CD4-positive, alpha-beta T cell treated with Interferon gamma for 1 hour (primary cell): Measurements from ENCODE around the gene DDTL.
"Not testable (repeated sequence)": the region's sequence is repeated elsewhere in the genome, so short reads cannot be mapped to it uniquely, and the experiment has no call there.

ENCODE experiments used
- DNase-seq: peaks from one replicate; pipeline ENCODE4 v3.0.0-alpha.2; 2020

The DDTL gene

GRCh38 chr22:23970816-23971486 is 4.3 kb downstream of the DDTL start:
- DNase-seq: no peak

- not testable (repeated sequence) for DNase-seq
Measured at GRCh38 chr22:23971927-23972326, 5.2 kb downstream of the DDTL start.

GRCh38 chr22:23974345-23974744 is 7.7 kb downstream of the DDTL start, which contains the start of gene DDT:
Gene DDT, minus strand, starts transcription at chr22:23974441. Its CDS starts 27 bp downstream, at chr22:23974414.
- not testable (repeated sequence) for DNase-seq

GRCh38 chr22:23974836-23975352 is 8.2 kb downstream of the DDTL start:
- DNase-seq: not testable (repeated sequence)

- DNase-seq: not testable (repeated sequence)
Measured at GRCh38 chr22:23977304-23977703, 10.6 kb downstream of the DDTL start.

GRCh38 chr22:23979557-23980240 is 13.0 kb downstream of the DDTL start, which contains the start of gene GSTT2:
Gene GSTT2, plus strand, starts transcription at chr22:23980134.
- DNase-seq: not testable (repeated sequence)

- not testable (repeated sequence) for DNase-seq
Measured at GRCh38 chr22:23980567-23980966, 13.9 kb downstream of the DDTL start.

GRCh38 chr22:23984430-23984829 is 17.7 kb downstream of the DDTL start:
- peak; percentile 13 for DNase-seq

- not testable (repeated sequence) for DNase-seq
Measured at GRCh38 chr22:23986089-23986488, 19.4 kb downstream of the DDTL start.

- not testable (repeated sequence) for DNase-seq
Measured at GRCh38 chr22:23986538-23987178, 20.0 kb downstream of the DDTL start.

GRCh38 chr22:23989583-23990244 is 23.0 kb downstream of the DDTL start:
- DNase-seq: not testable (repeated sequence)

GRCh38 chr22:23993080-23993479 is 26.4 kb downstream of the DDTL start:
- not testable (repeated sequence) for DNase-seq

GRCh38 chr22:23993581-23994177 is 27.0 kb downstream of the DDTL start:
- not testable (repeated sequence) for DNase-seq

GRCh38 chr22:23997092-23997491 is 30.4 kb downstream of the DDTL start:
- DNase-seq: no peak

- not testable (repeated sequence) for DNase-seq
Measured at GRCh38 chr22:23999779-24000178, 33.1 kb downstream of the DDTL start.

GRCh38 chr22:24001314-24001713 is 34.6 kb downstream of the DDTL start:
- no peak for DNase-seq

GRCh38 chr22:24002272-24002671 is 35.6 kb downstream of the DDTL start:
- DNase-seq: no peak

- no peak for DNase-seq
Measured at GRCh38 chr22:24002851-24003250, 36.2 kb downstream of the DDTL start.

- DNase-seq: no peak
Measured at GRCh38 chr22:24003887-24004286, 37.2 kb downstream of the DDTL start.

GRCh38 chr22:24005201-24005600 is 38.5 kb downstream of the DDTL start, which contains the start of gene GSTT4:
Gene GSTT4, minus strand, starts transcription at chr22:24005453. Its CDS starts 97 bp downstream, at chr22:24005356.
- no peak for DNase-seq

- DNase-seq: no peak
Measured at GRCh38 chr22:24006207-24006913, 39.7 kb downstream of the DDTL start.

GRCh38 chr22:24006914-24007214 is 40.2 kb downstream of the DDTL start:
- no peak for DNase-seq
